NCI-H2227 (cell line): ENCODE data around the gene ST7.

Source experiments
- DNase-seq: peaks from one replicate; lab custom pipeline; 2025; ENCODE audit not compliant: unreplicated experiment; lab: John Stamatoyannopoulos, UW

ST7 gene

GRCh38 chr7:117051808-117052207 is 98.5 kb downstream of the ST7 start:
- DNase-seq = no peak

- DNase-seq = no peak
Measured at GRCh38 chr7:117053432-117053831, 100.1 kb downstream of the ST7 start.

- DNase-seq = no peak
Measured at GRCh38 chr7:117061751-117062150, 108.5 kb downstream of the ST7 start.

- no peak for DNase-seq
Measured at GRCh38 chr7:117062300-117062699, 109.0 kb downstream of the ST7 start.

- no peak for DNase-seq
Measured at GRCh38 chr7:117064688-117065087, 111.4 kb downstream of the ST7 start.

GRCh38 chr7:117065571-117066150 is 112.4 kb downstream of the ST7 start:
- DNase-seq = no peak

- DNase-seq = no peak
Measured at GRCh38 chr7:117066668-117067067, 113.4 kb downstream of the ST7 start.

GRCh38 chr7:117067340-117067739 is 114.0 kb downstream of the ST7 start:
- DNase-seq = no peak

- DNase-seq = no peak
Measured at GRCh38 chr7:117068511-117069145, 115.3 kb downstream of the ST7 start.

- DNase-seq = no peak
Measured at GRCh38 chr7:117069379-117069778, 116.1 kb downstream of the ST7 start.

- no peak for DNase-seq
Measured at GRCh38 chr7:117071551-117071950, 118.2 kb downstream of the ST7 start.

- DNase-seq = peak; percentile 59
Measured at GRCh38 chr7:117072620-117073118, 119.4 kb downstream of the ST7 start.

GRCh38 chr7:117074378-117074777 is 121.1 kb downstream of the ST7 start:
- DNase-seq = no peak

GRCh38 chr7:117075934-117076333 is 122.6 kb downstream of the ST7 start:
- DNase-seq = no peak

GRCh38 chr7:117076426-117076943 is 123.2 kb downstream of the ST7 start:
- no peak for DNase-seq

- peak; percentile 74 for DNase-seq
Measured at GRCh38 chr7:117077658-117078057, 124.4 kb downstream of the ST7 start.

- DNase-seq = no peak
Measured at GRCh38 chr7:117082647-117083046, 129.3 kb downstream of the ST7 start.

- no peak for DNase-seq
Measured at GRCh38 chr7:117083648-117084047, 130.3 kb downstream of the ST7 start.

- no peak for DNase-seq
Measured at GRCh38 chr7:117084286-117084685, 131.0 kb downstream of the ST7 start.

GRCh38 chr7:117085275-117085674 is 132.0 kb downstream of the ST7 start:
- no peak for DNase-seq

- no peak for DNase-seq
Measured at GRCh38 chr7:117085769-117086463, 132.6 kb downstream of the ST7 start.

- DNase-seq = no peak
Measured at GRCh38 chr7:117086788-117087187, 133.5 kb downstream of the ST7 start.
